CD4-positive, alpha-beta T cell treated with Interleukin-17A for 1 hour (primary cell): ENCODE data around the gene NRXN2.

Experiments
- DNase-seq: peaks from one replicate; pipeline ENCODE4 v3.0.0-alpha.2; 2020

The NRXN2 gene

GRCh38 chr11:64560139-64560771, 162.7 kb downstream of the NRXN2 start:
- DNase-seq, result no peak

- DNase-seq, result no peak
These were observed 163.5 kb downstream of the NRXN2 start for GRCh38 chr11:64559351-64560138.

- no peak for DNase-seq
These were observed 164.1 kb downstream of the NRXN2 start for GRCh38 chr11:64558869-64559268.

GRCh38 chr11:64558065-64558745, 164.8 kb downstream of the NRXN2 start:
- DNase-seq, result no peak

GRCh38 chr11:64556721-64557250, 166.2 kb downstream of the NRXN2 start:
- no peak for DNase-seq
